ENCODE measurements around the gene EEF1AKMT3.

EEF1AKMT3 gene

GRCh38 chr12:57736741-57737466 is 35.5 kb upstream of the EEF1AKMT3 start:
- H3K4me2 ChIP-seq (ENCODE audit: insufficient read depth, low read length), result no peak overlapping the region

GRCh38 chr12:57737467-57738460 is 34.6 kb upstream of the EEF1AKMT3 start:
- H4K20me1 ChIP-seq (ENCODE audit: insufficient read depth, low read length), result peaks cover 21% of the 10 kb centered on the region
- ATAC-seq (ENCODE audit: insufficient read depth, low read depth), result no peak
- H3K9me3 ChIP-seq (ENCODE audit: insufficient read depth, low read length, severe bottlenecking), result no peaks in the 10 kb centered on the region
- no peak for TF ChIP-seq EZH2 (IDR thresholded peaks at IDR 0.05; ENCODE audit: borderline replicate concordance, low read depth, low read length, severe bottlenecking)
- no peak for TF ChIP-seq CTCF (IDR thresholded peaks at IDR 0.05; ENCODE audit: borderline replicate concordance, extremely low read depth, low read length, poor library complexity, severe bottlenecking)
- H3K36me3 ChIP-seq (ENCODE audit: insufficient read depth, low read length), result peaks cover 30% of the 10 kb centered on the region
- no peak overlapping the region for H3K9ac ChIP-seq (ENCODE audit: low read depth, low read length)
- peaks cover 39% of the 10 kb centered on the region for H3K4me1 ChIP-seq (ENCODE audit: insufficient read depth, low read length)
- peaks cover 32% of the 10 kb centered on the region for H3K79me2 ChIP-seq (ENCODE audit: insufficient read depth, low read length)
- H2AFZ ChIP-seq (ENCODE audit: low read depth, low read length), result no peak overlapping the region
- H3K4me3 ChIP-seq (ENCODE audit: low read depth in 1 of 2, low read length in 2 of 2), result no peak overlapping the region
- H3K27ac ChIP-seq (ENCODE audit: low read length), result no peak overlapping the region
- DNase-seq, result no peak
- H3K4me2 ChIP-seq (ENCODE audit: insufficient read depth, low read length), result no peak overlapping the region
- no peaks in the 10 kb centered on the region for H3K27me3 ChIP-seq (ENCODE audit: insufficient read depth, low read length, poor library complexity)

More at GRCh38 chr12:57736741-57737466, 35.5 kb upstream of the EEF1AKMT3 start:
- Histone ChIP-seq H2AFZ (ENCODE audit: low read depth, low read length) (no peak overlapping the region), H3K4me3 (ENCODE audit: low read depth in 1 of 2, low read length in 2 of 2) (no peak overlapping the region), H3K27me3 (ENCODE audit: insufficient read depth, low read length, poor library complexity) (no peaks in the 10 kb centered on the region), H3K4me1 (ENCODE audit: insufficient read depth, low read length) (peaks cover 31% of the 10 kb centered on the region), H3K27ac (ENCODE audit: low read length) (no peak overlapping the region), H3K9ac (ENCODE audit: low read depth, low read length) (no peak overlapping the region), H3K9me3 (ENCODE audit: insufficient read depth, low read length, severe bottlenecking) (no peaks in the 10 kb centered on the region), H3K36me3 (ENCODE audit: insufficient read depth, low read length) (peaks cover 39% of the 10 kb centered on the region), H4K20me1 (ENCODE audit: insufficient read depth, low read length) (peaks cover 21% of the 10 kb centered on the region), H3K79me2 (ENCODE audit: insufficient read depth, low read length) (peaks cover 32% of the 10 kb centered on the region)
- ATAC-seq (ENCODE audit: insufficient read depth, low read depth) (no peak), DNase-seq (no peak)
- TF ChIP-seq CTCF (IDR thresholded peaks at IDR 0.05; ENCODE audit: borderline replicate concordance, extremely low read depth, low read length, poor library complexity, severe bottlenecking) (no peak), EZH2 (IDR thresholded peaks at IDR 0.05; ENCODE audit: borderline replicate concordance, low read depth, low read length, severe bottlenecking) (no peak)

- peaks cover 20% of the 10 kb centered on the region for H3K36me3 ChIP-seq (ENCODE audit: insufficient read depth, low read length)
- H3K4me1 ChIP-seq (ENCODE audit: insufficient read depth, low read length), result peaks cover 40% of the 10 kb centered on the region
- H3K27me3 ChIP-seq (ENCODE audit: insufficient read depth, low read length, poor library complexity), result no peaks in the 10 kb centered on the region
- H3K9ac ChIP-seq (ENCODE audit: low read depth, low read length), result no peak within 1 kb of the TSS
- TF ChIP-seq CTCF (IDR thresholded peaks at IDR 0.05; ENCODE audit: borderline replicate concordance, extremely low read depth, low read length, poor library complexity, severe bottlenecking) (no peak), EZH2 (IDR thresholded peaks at IDR 0.05; ENCODE audit: borderline replicate concordance, low read depth, low read length, severe bottlenecking) (no peak)
- no peak within 1 kb of the TSS for H3K4me3 ChIP-seq (ENCODE audit: low read depth in 1 of 2, low read length in 2 of 2)
- no peak for ATAC-seq (ENCODE audit: insufficient read depth, low read depth)
- H4K20me1 ChIP-seq (ENCODE audit: insufficient read depth, low read length), result peaks cover 21% of the 10 kb centered on the region
- no peak within 1 kb of the TSS for H3K27ac ChIP-seq (ENCODE audit: low read length)
- H3K79me2 ChIP-seq (ENCODE audit: insufficient read depth, low read length), result peaks cover 32% of the 10 kb centered on the region
- H3K4me2 ChIP-seq (ENCODE audit: insufficient read depth, low read length), result peak within 1 kb of the TSS; percentile 38; the same call in 1 of the 2 replicates
- H2AFZ ChIP-seq (ENCODE audit: low read depth, low read length), result no peak within 1 kb of the TSS
- H3K9me3 ChIP-seq (ENCODE audit: insufficient read depth, low read length, severe bottlenecking), result no peaks in the 10 kb centered on the region
- DNase-seq, result no peak
Observed at GRCh38 chr12:57738661-57739237, 33.7 kb upstream of the EEF1AKMT3 start, which contains the start of gene AGAP2. TSS of gene AGAP2 (minus strand) at chr12:57738742. CDS start at chr12:57738246, 496 bp downstream.

Data from DND-41 (cell line).